Sigmoid colon (tissue), 7 donors: ENCODE data around the gene CAB39L. TPM values are rescaled to one million over a fixed set of nuclear protein-coding genes. Genes with fewer than 3 reads are reported as not detected.

ENCODE experiments used
- DNase-seq: peaks from one replicate; pipeline ENCODE4 v3.0.0-alpha.2; 2019
- H3K27ac ChIP-seq, 4 donors: fragments of 200-600 bp; sonication (generic); one replicate each; pipeline ENCODE4 v1.5.1; 2016 to 2019; ENCODE audit warnings: mild to moderate bottlenecking in 1 of 4
- H3K27me3 ChIP-seq, 3 donors: fragments of 200-600 bp; sonication (generic); one replicate each; pipeline ENCODE4 v1.5.1; 2019; ENCODE audit warnings: mild to moderate bottlenecking in 1 of 3
- H3K36me3 ChIP-seq, 4 donors: fragments of 200-600 bp; sonication (generic); one replicate each; pipeline ENCODE4 v1.5.1; 2016 to 2019
- H3K4me1 ChIP-seq, 4 donors: fragments of 200-600 bp; sonication (generic); one replicate each; pipeline ENCODE4 v1.5.1; 2017 to 2019
- H3K4me3 ChIP-seq, 4 donors: fragments of 200-600 bp; sonication (generic); one replicate each; pipeline ENCODE4 v1.5.1; 2017 to 2019; ENCODE audit warnings: mild to moderate bottlenecking in 2 of 4, moderate library complexity in 1 of 4
- H3K9me3 ChIP-seq, 4 donors: fragments of 200-600 bp in 3 of 4; sonication (generic) in 3 of 4; one replicate each; pipeline versions ENCODE4 v1.5.1 to v1.6.1; 2013 to 2019
- CTCF ChIP-seq, 4 experiments: fragments of 450-650 bp in 3 of 4; fragments of 200-600 bp in 1 of 4; IDR thresholded peaks; one replicate each; pipeline ENCODE4 v1.5.1; 2016 to 2019; ENCODE audit warnings: antibody characterized with exemption in 4 of 4, mild to moderate bottlenecking in 3 of 4, moderate library complexity in 2 of 4
- EP300 ChIP-seq, 4 donors: sonication (generic); formaldehyde crosslinking; IDR thresholded peaks; one replicate each; pipeline ENCODE4 v1.6.1; 2017; ENCODE audit warnings: antibody characterized with exemption in 4 of 4
- POLR2A ChIP-seq, 2 donors: fragments of 450-650 bp; IDR thresholded peaks; one replicate each; pipeline ENCODE4 v1.6.1; 2016; ENCODE audit warnings: antibody characterized with exemption in 2 of 2, mild to moderate bottlenecking in 2 of 2, moderate library complexity in 2 of 2
- POLR2AphosphoS5 ChIP-seq, 4 donors: sonication (generic); formaldehyde crosslinking; IDR thresholded peaks; one replicate each; pipeline ENCODE4 v1.6.1; 2017; ENCODE audit warnings: antibody characterized with exemption in 4 of 4
- WGBS, 2 donors: extraction: QIAGEN DNeasy Blood & Tissue Kit; methylation state at CpG; one replicate each; pipeline ENCODE4 v1.1.7; 2013; 5-methylcytosine and 5-hydroxymethylcytosine counted together
- intact Hi-C: fragments of 100-400 bp; cut with DNase I; formaldehyde crosslinking; loops from one replicate; pipeline ENCODE4 v1.15.1; 2023
- polyA plus RNA-seq, 3 donors: library from polyadenylated mRNA; stranded (reverse); fragments of 200-250 nt; gene quantifications; one replicate each; pipeline ENCODE4 v1.2.3, GENCODE V29; 2013
- total RNA-seq, 4 donors: library from RNA; depleted of rRNA; stranded (reverse); fragments of >200 nt; gene quantifications; one replicate each; pipeline ENCODE4 v1.1.0, GENCODE V29; 2016
- donor health status: healthy with polysubstance abuse.
- donor health status: Bipolar disorder and iron deficiency.
- donor health status: healthy.

The CAB39L gene
- total and polyA plus RNA-seq, 7 donors: 5.5 to 180 (median 121) TPM

GRCh38 chr13:49444524-49445395 lies 896 bp upstream of the CAB39L start:
- H3K27me3 ChIP-seq: no peaks in the 10 kb centered on the region
- 0 to 1% methylated on average over 29 of the region's 29 CpGs for WGBS, 2 donors
- intact Hi-C loops: loop anchor here (2.0 to 10.0 kb wide), 7 partner anchors 44 to 860 kb away; partner anchors contain the start of genes FNDC3A, KPNA3 and PHF11
- peaks cover 0 to 46% (median 41%) of the 10 kb centered on the region in 4 donors for H3K4me1 ChIP-seq
- no peaks in the 10 kb centered on the region for H3K9me3 ChIP-seq
- TF ChIP-seq POLR2AphosphoS5 (IDR thresholded peaks at IDR 0.05): peak in 2 of 4 donors; percentile 32 to 74
- TF ChIP-seq CTCF (IDR thresholded peaks at IDR 0.05): no peak
- TF ChIP-seq EP300 (IDR thresholded peaks at IDR 0.05): peak in 2 of 4 donors; percentile 55 to 86
- TF ChIP-seq POLR2A (IDR thresholded peaks at IDR 0.05): peak; percentile 4 to 6
- H3K27ac ChIP-seq: peak overlapping the region; percentile 92 to 97 (median 94)
- H3K4me3 ChIP-seq: peak overlapping the region; percentile 66 to 88 (median 80)
- H3K36me3 ChIP-seq: no peaks in the 10 kb centered on the region
- no peak for DNase-seq

DNA sequence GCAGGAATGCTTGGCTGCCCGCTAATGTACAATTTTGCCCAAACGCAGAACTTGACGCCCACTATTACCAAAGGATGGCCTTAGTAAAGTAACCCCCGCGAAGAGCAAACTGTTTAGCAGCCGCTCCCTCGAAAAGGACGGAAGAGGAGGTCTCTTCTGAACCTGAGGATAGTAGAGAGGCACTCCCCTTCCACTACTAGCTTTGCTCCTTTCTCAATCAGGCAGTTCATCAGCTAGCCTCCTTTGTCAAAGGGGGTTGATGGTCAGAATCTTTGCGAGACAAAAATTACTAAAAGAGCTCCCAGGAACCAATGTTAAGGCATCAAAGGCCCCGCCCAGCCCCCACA lies 534 bp downstream of the CAB39L start:
- no peak for DNase-seq
- H3K4me3 ChIP-seq: peak overlapping the region; percentile 66 to 88 (median 80)
- WGBS, 2 donors: 6 to 18% methylated on average over 10 of the region's 10 CpGs
- intact Hi-C loops: loop anchor here (5.0 to 10.0 kb wide), 3 partner anchors 329 to 859 kb away; partner anchors contain the start of gene KPNA3
- no peak for TF ChIP-seq EP300 (IDR thresholded peaks at IDR 0.05)
- no peak for TF ChIP-seq POLR2AphosphoS5 (IDR thresholded peaks at IDR 0.05)
- TF ChIP-seq CTCF (IDR thresholded peaks at IDR 0.05): no peak
- TF ChIP-seq POLR2A (IDR thresholded peaks at IDR 0.05): no peak
- no peaks in the 10 kb centered on the region for H3K36me3 ChIP-seq
- no peaks in the 10 kb centered on the region for H3K9me3 ChIP-seq
- peak overlapping the region; percentile 92 to 97 (median 94) for H3K27ac ChIP-seq
- H3K27me3 ChIP-seq: no peaks in the 10 kb centered on the region
- H3K4me1 ChIP-seq: peaks cover 0 to 43% (median 39%) of the 10 kb centered on the region in 4 donors

DNA sequence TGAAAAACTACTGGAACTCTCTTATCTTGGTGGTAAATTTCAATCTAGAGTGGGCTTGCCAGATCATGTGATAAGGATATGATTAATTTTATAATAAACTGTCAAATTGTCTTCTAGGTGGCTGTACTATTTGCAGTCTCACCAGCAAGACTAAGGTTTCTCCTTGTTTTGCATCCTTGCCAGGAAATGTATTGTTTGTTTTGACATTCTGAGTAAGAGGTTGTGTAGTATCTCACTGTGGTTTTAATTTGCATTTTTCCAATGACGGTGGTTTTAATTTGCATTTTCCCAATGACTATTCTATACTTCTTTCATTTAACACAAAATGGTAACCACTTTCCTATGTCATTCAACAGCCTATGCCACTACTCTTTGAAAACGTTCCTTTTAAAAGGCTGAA lies 2.0 kb downstream of the CAB39L start:
- Histone ChIP-seq H3K4me3 (no peak overlapping the region), H3K27ac (no peak overlapping the region), H3K4me1 (peaks cover 0 to 28% (median 24%) of the 10 kb centered on the region in 4 donors), H3K36me3 (no peaks in the 10 kb centered on the region), H3K9me3 (no peaks in the 10 kb centered on the region), H3K27me3 (no peaks in the 10 kb centered on the region)
- WGBS, 2 donors: 82 to 86% methylated on average over 2 of the region's 2 CpGs
- no peak for DNase-seq
- TF ChIP-seq CTCF (IDR thresholded peaks at IDR 0.05) (no peak), EP300 (IDR thresholded peaks at IDR 0.05) (no peak), POLR2A (IDR thresholded peaks at IDR 0.05) (no peak), POLR2AphosphoS5 (IDR thresholded peaks at IDR 0.05) (no peak)
- intact Hi-C loops: loop anchor here (5.0 to 10.0 kb wide), 3 partner anchors 327 to 857 kb away; partner anchors contain the start of gene KPNA3

DNA sequence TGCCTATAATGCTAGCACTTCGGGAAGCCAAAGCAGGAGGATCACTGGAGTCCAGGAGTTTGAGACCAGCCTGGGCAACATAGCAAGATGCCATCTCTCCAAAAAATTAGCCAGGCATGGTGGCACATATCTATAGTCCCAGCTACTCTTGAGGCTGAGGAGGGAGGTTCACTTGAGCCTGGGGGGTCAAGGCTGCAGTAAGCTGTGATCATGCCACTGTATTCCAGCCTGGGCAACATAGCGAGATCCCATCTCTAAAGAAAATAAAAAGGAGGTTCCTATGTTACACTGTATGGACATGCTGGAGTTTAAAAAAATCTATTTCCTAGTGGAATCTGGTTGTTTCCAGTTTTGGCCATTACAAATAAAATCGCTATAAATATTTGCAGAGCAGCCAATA lies 2.6 kb downstream of the CAB39L start:
- no peak for TF ChIP-seq EP300 (IDR thresholded peaks at IDR 0.05)
- TF ChIP-seq CTCF (IDR thresholded peaks at IDR 0.05): no peak
- no peak for TF ChIP-seq POLR2AphosphoS5 (IDR thresholded peaks at IDR 0.05)
- no peak for TF ChIP-seq POLR2A (IDR thresholded peaks at IDR 0.05)
- Histone ChIP-seq H3K36me3 (no peaks in the 10 kb centered on the region), H3K27me3 (no peaks in the 10 kb centered on the region), H3K9me3 (no peaks in the 10 kb centered on the region), H3K27ac (no peak overlapping the region), H3K4me3 (no peak overlapping the region), H3K4me1 (peaks cover 0 to 27% (median 22%) of the 10 kb centered on the region in 4 donors)
- intact Hi-C loops: loop anchor here (5.0 to 10.0 kb wide), 3 partner anchors 327 to 857 kb away; partner anchors contain the start of gene KPNA3
- 96% methylated on average over 3 of the region's 3 CpGs for WGBS, 2 donors
- DNase-seq: no peak
